ENCODE results near the gene RRP15. TPM values are rescaled to one million over a fixed set of nuclear protein-coding genes. Genes with fewer than 3 reads are reported as not detected.

The RRP15 gene
- total and polyA plus RNA-seq, 2 of the 8 experiments (the other 6 are each of a cell fraction or from before 2014, with no cell fraction given): 3.7 to 52.8 TPM

GRCh38 chr1:218377143-218377660 is 92.1 kb downstream of the RRP15 start (continued):
- TF ChIP-seq RBBP5 (IDR thresholded peaks at IDR 0.05; ENCODE audit: borderline replicate concordance, low read depth, low read length) (no peak), ZNF274 (IDR thresholded peaks at IDR 0.05; ENCODE audit: borderline replicate concordance, extremely low read depth, low read length) (no peak), CHD2 (IDR thresholded peaks at IDR 0.05; ENCODE audit: low read length) (no peak), EGR1 (IDR thresholded peaks at IDR 0.05; ENCODE audit: borderline replicate concordance, low read depth, low read length) (no peak), KDM4A (IDR thresholded peaks at IDR 0.05; ENCODE audit: low read depth, low read length, severe bottlenecking) (no peak), SP1 (IDR thresholded peaks at IDR 0.05; ENCODE audit: low read depth, low read length) (no peak), POU5F1 (IDR thresholded peaks at IDR 0.05; ENCODE audit: low read depth, low read length) (no peak), EP300 (IDR thresholded peaks at IDR 0.05; ENCODE audit: borderline replicate concordance in 1 of 2, low read depth in 2 of 2, low read length in 2 of 2) (no peak)

Data from H1 (cell line).